ENCODE data around the gene RALGAPB.

DNA sequence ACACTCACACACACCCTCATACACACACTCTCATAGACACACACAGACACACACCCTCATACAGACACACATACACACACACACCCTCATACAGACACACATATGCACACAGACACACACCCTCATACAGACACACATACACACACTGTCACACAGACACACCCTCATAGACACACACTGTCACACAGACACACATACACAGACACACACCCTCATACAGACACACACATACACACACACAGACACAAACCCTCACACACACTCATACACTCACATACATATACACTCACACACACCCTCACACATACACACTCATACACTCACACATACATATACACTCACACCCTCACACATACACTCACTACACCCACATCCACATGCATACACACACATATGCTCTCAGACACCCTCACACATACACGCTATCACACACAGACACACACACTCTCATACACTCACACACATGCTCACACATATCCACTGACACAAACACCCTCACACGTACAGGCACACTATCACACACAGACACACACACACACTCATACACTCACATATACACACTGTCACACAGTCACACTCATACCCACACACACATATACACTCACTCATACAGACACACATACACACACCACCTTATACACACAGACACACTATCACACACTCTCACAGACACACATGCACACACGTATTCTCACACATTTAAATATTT lies 117.5 kb downstream of the RALGAPB start:
- TF ChIP-seq, protein P1, sequence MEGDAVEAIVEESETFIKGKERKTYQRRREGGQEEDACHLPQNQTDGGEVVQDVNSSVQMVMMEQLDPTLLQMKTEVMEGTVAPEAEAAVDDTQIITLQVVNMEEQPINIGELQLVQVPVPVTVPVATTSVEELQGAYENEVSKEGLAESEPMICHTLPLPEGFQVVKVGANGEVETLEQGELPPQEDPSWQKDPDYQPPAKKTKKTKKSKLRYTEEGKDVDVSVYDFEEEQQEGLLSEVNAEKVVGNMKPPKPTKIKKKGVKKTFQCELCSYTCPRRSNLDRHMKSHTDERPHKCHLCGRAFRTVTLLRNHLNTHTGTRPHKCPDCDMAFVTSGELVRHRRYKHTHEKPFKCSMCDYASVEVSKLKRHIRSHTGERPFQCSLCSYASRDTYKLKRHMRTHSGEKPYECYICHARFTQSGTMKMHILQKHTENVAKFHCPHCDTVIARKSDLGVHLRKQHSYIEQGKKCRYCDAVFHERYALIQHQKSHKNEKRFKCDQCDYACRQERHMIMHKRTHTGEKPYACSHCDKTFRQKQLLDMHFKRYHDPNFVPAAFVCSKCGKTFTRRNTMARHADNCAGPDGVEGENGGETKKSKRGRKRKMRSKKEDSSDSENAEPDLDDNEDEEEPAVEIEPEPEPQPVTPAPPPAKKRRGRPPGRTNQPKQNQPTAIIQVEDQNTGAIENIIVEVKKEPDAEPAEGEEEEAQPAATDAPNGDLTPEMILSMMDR (IDR thresholded peaks at IDR 0.05) = no peak
- TF ChIP-seq TEAD4 (CRISPR knock-in tag; IDR thresholded peaks at IDR 0.05) = no peak
- TF ChIP-seq ATF2 (CRISPR knock-in tag; IDR thresholded peaks at IDR 0.05; ENCODE audit: borderline replicate concordance, low read depth) = no peak
- TF ChIP-seq AFF4 (CRISPR knock-in tag; IDR thresholded peaks at IDR 0.05; ENCODE audit: borderline replicate concordance) = no peak
- TF ChIP-seq, protein P2, sequence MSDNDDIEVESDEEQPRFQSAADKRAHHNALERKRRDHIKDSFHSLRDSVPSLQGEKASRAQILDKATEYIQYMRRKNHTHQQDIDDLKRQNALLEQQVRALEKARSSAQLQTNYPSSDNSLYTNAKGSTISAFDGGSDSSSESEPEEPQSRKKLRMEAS (CRISPR knock-in tag; IDR thresholded peaks at IDR 0.05) = no peak
- no peak for TF ChIP-seq GABPB1 (CRISPR knock-in tag; IDR thresholded peaks at IDR 0.05)
- TF ChIP-seq ELF4 (CRISPR knock-in tag; IDR thresholded peaks at IDR 0.05; ENCODE audit: low read depth) = no peak
- no peak for TF ChIP-seq FOXK1 (CRISPR knock-in tag; IDR thresholded peaks at IDR 0.05)
- TF ChIP-seq FOXP1 (CRISPR knock-in tag; IDR thresholded peaks at IDR 0.05; ENCODE audit: borderline replicate concordance) = no peak
- no peak for TF ChIP-seq TP53 (CRISPR knock-in tag; IDR thresholded peaks at IDR 0.05)
- no peak for TF ChIP-seq NR2C2 (CRISPR knock-in tag; IDR thresholded peaks at IDR 0.05)
- TF ChIP-seq, protein P3, sequence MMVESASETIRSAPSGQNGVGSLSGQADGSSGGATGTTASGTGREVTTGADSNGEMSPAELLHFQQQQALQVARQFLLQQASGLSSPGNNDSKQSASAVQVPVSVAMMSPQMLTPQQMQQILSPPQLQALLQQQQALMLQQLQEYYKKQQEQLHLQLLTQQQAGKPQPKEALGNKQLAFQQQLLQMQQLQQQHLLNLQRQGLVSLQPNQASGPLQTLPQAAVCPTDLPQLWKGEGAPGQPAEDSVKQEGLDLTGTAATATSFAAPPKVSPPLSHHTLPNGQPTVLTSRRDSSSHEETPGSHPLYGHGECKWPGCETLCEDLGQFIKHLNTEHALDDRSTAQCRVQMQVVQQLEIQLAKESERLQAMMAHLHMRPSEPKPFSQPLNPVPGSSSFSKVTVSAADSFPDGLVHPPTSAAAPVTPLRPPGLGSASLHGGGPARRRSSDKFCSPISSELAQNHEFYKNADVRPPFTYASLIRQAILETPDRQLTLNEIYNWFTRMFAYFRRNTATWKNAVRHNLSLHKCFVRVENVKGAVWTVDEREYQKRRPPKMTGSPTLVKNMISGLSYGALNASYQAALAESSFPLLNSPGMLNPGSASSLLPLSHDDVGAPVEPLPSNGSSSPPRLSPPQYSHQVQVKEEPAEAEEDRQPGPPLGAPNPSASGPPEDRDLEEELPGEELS (CRISPR knock-in tag; IDR thresholded peaks at IDR 0.05) = no peak
- TF ChIP-seq CREB1 (CRISPR knock-in tag; IDR thresholded peaks at IDR 0.05) = no peak
- TF ChIP-seq NR3C1 (CRISPR knock-in tag; conservative IDR thresholded peaks at IDR 0.05; ENCODE audit: low read depth) = no peak
